ENCODE data around the gene C15orf39. TPM values are rescaled to one million over a fixed set of nuclear protein-coding genes. Genes with fewer than 3 reads are reported as not detected.

The C15orf39 gene
- total and polyA plus RNA-seq, 2 of the 13 experiments (the other 11 are each of a cell fraction or from before 2014, with no cell fraction given) = 6.2 to 13.5 TPM

DNA sequence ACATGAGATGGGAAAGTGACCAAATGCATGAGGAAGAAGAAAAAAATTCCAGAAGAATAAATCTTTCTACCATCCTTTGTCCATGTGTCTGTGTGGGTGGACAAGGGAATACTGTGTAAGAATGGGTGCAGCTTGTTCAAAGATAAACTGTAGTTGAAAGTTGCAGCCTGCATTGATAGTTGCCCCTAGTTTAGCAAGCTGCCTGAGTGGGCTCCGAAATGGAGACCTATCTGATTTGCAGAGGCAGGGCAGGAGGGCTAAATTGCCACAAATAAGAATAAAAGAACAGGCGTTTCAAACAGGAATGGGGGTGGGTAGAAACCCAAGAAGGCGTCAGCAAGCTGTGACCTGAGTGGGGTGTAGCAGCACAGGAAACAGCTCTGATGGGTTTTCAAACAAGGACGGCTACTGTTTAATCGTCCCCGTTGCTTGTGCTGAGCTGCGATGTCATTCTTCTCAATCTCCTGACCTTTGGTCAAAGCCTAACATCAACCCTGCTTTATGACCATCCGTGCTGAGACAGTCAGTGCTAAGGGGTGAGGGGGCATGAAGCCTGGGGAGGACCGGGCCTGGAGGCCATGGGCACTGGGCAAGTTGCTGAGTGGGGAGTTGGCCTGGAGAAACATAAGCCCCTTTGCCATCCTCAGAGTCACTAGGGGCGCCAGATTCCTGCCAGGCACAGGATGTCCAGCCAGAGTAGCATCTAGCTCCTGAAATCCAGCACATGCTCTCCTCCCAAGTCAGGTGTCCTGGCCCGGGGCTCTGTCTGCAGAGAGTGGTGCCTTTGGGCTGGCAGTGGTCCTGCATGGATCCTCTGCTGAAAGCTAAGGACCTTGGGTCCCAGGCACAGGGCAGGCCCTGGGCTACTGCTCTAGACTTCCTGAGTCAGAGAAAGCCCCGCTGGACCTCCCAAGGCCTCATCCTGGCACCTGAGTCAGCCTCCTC lies 19.2 kb upstream of the C15orf39 start (continued):
- TF ChIP-seq PAXIP1 (CRISPR knock-in tag; conservative IDR thresholded peaks at IDR 0.05) = peak; percentile 78
- peak; percentile 48; the same call in 1 of the 2 replicates for TF ChIP-seq ZNF512B (CRISPR knock-in tag; IDR thresholded peaks at IDR 0.05; ENCODE audit: borderline replicate concordance)
- 0 out of 2 replicates have a peak, but pooled peaks have one; percentile 17 for TF ChIP-seq ZNF441 (CRISPR knock-in tag; IDR thresholded peaks at IDR 0.05; ENCODE audit: borderline replicate concordance)
- no peak; the same call in 1 of the 2 replicates for TF ChIP-seq ZNF350 (CRISPR knock-in tag; IDR thresholded peaks at IDR 0.05; ENCODE audit: borderline replicate concordance, low read depth)
- TF ChIP-seq, protein P1, sequence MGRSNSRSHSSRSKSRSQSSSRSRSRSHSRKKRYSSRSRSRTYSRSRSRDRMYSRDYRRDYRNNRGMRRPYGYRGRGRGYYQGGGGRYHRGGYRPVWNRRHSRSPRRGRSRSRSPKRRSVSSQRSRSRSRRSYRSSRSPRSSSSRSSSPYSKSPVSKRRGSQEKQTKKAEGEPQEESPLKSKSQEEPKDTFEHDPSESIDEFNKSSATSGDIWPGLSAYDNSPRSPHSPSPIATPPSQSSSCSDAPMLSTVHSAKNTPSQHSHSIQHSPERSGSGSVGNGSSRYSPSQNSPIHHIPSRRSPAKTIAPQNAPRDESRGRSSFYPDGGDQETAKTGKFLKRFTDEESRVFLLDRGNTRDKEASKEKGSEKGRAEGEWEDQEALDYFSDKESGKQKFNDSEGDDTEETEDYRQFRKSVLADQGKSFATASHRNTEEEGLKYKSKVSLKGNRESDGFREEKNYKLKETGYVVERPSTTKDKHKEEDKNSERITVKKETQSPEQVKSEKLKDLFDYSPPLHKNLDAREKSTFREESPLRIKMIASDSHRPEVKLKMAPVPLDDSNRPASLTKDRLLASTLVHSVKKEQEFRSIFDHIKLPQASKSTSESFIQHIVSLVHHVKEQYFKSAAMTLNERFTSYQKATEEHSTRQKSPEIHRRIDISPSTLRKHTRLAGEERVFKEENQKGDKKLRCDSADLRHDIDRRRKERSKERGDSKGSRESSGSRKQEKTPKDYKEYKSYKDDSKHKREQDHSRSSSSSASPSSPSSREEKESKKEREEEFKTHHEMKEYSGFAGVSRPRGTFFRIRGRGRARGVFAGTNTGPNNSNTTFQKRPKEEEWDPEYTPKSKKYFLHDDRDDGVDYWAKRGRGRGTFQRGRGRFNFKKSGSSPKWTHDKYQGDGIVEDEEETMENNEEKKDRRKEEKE (IDR thresholded peaks at IDR 0.05) = no peak
- no peak for TF ChIP-seq ZNF7 (CRISPR knock-in tag; IDR thresholded peaks at IDR 0.05)
- no peak for TF ChIP-seq ATF7 (IDR thresholded peaks at IDR 0.05)
- peak; percentile 68; the same call in 1 of the 2 replicates for TF ChIP-seq ATF7 (CRISPR knock-in tag; IDR thresholded peaks at IDR 0.05)
- TF ChIP-seq ZMYM3 (CRISPR knock-in tag; IDR thresholded peaks at IDR 0.05) = peak; percentile 49; the same call in 1 of the 2 replicates
- no peak for TF ChIP-seq TMF1 (CRISPR knock-in tag; IDR thresholded peaks at IDR 0.05; ENCODE audit: low read depth)
- no peak for TF ChIP-seq ZNF577 (CRISPR knock-in tag; IDR thresholded peaks at IDR 0.05; ENCODE audit: borderline replicate concordance, low read depth)
- TF ChIP-seq, protein P2, sequence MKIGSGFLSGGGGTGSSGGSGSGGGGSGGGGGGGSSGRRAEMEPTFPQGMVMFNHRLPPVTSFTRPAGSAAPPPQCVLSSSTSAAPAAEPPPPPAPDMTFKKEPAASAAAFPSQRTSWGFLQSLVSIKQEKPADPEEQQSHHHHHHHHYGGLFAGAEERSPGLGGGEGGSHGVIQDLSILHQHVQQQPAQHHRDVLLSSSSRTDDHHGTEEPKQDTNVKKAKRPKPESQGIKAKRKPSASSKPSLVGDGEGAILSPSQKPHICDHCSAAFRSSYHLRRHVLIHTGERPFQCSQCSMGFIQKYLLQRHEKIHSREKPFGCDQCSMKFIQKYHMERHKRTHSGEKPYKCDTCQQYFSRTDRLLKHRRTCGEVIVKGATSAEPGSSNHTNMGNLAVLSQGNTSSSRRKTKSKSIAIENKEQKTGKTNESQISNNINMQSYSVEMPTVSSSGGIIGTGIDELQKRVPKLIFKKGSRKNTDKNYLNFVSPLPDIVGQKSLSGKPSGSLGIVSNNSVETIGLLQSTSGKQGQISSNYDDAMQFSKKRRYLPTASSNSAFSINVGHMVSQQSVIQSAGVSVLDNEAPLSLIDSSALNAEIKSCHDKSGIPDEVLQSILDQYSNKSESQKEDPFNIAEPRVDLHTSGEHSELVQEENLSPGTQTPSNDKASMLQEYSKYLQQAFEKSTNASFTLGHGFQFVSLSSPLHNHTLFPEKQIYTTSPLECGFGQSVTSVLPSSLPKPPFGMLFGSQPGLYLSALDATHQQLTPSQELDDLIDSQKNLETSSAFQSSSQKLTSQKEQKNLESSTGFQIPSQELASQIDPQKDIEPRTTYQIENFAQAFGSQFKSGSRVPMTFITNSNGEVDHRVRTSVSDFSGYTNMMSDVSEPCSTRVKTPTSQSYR (CRISPR knock-in tag; IDR thresholded peaks at IDR 0.05; ENCODE audit: borderline replicate concordance) = peak; percentile 62; the same call in 1 of the 2 replicates
- no peak for TF ChIP-seq SOX6 (IDR thresholded peaks at IDR 0.05)
- TF ChIP-seq SOX6 (CRISPR knock-in tag; IDR thresholded peaks at IDR 0.05) = peak; percentile 62
- no peak for TF ChIP-seq HOXA7 (CRISPR knock-in tag; IDR thresholded peaks at IDR 0.05)
- TF ChIP-seq ZNF552 (CRISPR knock-in tag; IDR thresholded peaks at IDR 0.05; ENCODE audit: borderline replicate concordance) = no peak

Data from HepG2 (cell line).